Globus pallidus (tissue), 1 donor: ENCODE results near the gene GLIPR2.
"Not testable (repeated sequence)": the region's sequence is repeated elsewhere in the genome, so short reads cannot be mapped to it uniquely, and the experiment has no call there.

Experiments used
- DNase-seq: peaks from one replicate; pipeline ENCODE4 v3.0.0-alpha.2; 2015; ENCODE audit warnings: low spot score

GLIPR2 gene

GRCh38 chr9:36144309-36145232 is 8.0 kb downstream of the GLIPR2 start:
- DNase-seq = no peak

- DNase-seq = no peak
These were observed 9.4 kb downstream of the GLIPR2 start for GRCh38 chr9:36145970-36146369.

GRCh38 chr9:36146651-36147050 is 10.1 kb downstream of the GLIPR2 start:
- DNase-seq = no peak

GRCh38 chr9:36147441-36148175 is 11.1 kb downstream of the GLIPR2 start:
- DNase-seq = no peak

GRCh38 chr9:36148311-36149051 is 11.9 kb downstream of the GLIPR2 start:
- peak; percentile 98 for DNase-seq

GRCh38 chr9:36149197-36149596 is 12.7 kb downstream of the GLIPR2 start:
- DNase-seq = peak; percentile 34

GRCh38 chr9:36150574-36151315 is 14.2 kb downstream of the GLIPR2 start:
- no peak for DNase-seq

GRCh38 chr9:36151316-36152210 is 15.0 kb downstream of the GLIPR2 start:
- no peak for DNase-seq

- DNase-seq = no peak
These were observed 16.4 kb downstream of the GLIPR2 start for GRCh38 chr9:36152741-36153438.

- no peak for DNase-seq
These were observed 17.2 kb downstream of the GLIPR2 start for GRCh38 chr9:36153746-36154145.

GRCh38 chr9:36154331-36154952 is 17.9 kb downstream of the GLIPR2 start:
- peak; percentile 56 for DNase-seq

GRCh38 chr9:36156116-36156515 is 19.6 kb downstream of the GLIPR2 start:
- DNase-seq = no peak

- no peak for DNase-seq
These were observed 21.6 kb downstream of the GLIPR2 start for GRCh38 chr9:36158122-36158521.

- DNase-seq = no peak
These were observed 22.4 kb downstream of the GLIPR2 start for GRCh38 chr9:36158917-36159316.

- not testable (repeated sequence) for DNase-seq
These were observed 23.0 kb downstream of the GLIPR2 start for GRCh38 chr9:36159509-36159908.

- not testable (repeated sequence) for DNase-seq
These were observed 23.6 kb downstream of the GLIPR2 start for GRCh38 chr9:36160126-36160525.

GRCh38 chr9:36161187-36161586 is 24.7 kb downstream of the GLIPR2 start:
- no peak for DNase-seq

- DNase-seq = no peak
These were observed 25.7 kb downstream of the GLIPR2 start for GRCh38 chr9:36162211-36162738.
